ENCODE results near the gene IFIT1.

GRCh38 chr10:89395141-89395540 is 2.7 kb downstream of the IFIT1 start:
- TF ChIP-seq, protein P1, sequence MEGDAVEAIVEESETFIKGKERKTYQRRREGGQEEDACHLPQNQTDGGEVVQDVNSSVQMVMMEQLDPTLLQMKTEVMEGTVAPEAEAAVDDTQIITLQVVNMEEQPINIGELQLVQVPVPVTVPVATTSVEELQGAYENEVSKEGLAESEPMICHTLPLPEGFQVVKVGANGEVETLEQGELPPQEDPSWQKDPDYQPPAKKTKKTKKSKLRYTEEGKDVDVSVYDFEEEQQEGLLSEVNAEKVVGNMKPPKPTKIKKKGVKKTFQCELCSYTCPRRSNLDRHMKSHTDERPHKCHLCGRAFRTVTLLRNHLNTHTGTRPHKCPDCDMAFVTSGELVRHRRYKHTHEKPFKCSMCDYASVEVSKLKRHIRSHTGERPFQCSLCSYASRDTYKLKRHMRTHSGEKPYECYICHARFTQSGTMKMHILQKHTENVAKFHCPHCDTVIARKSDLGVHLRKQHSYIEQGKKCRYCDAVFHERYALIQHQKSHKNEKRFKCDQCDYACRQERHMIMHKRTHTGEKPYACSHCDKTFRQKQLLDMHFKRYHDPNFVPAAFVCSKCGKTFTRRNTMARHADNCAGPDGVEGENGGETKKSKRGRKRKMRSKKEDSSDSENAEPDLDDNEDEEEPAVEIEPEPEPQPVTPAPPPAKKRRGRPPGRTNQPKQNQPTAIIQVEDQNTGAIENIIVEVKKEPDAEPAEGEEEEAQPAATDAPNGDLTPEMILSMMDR (IDR thresholded peaks at IDR 0.05): no peak
- no peak for TF ChIP-seq EZH2 (IDR thresholded peaks at IDR 0.05)

All from neural progenitor cell (in vitro differentiated cells).